Gastrocnemius medialis (tissue), 4 donors: ENCODE data around the gene NEDD4L.

Experiments
- POLR2A ChIP-seq, 2 donors: fragments of 450-650 bp; IDR thresholded peaks; one replicate each; pipeline ENCODE4 v1.6.1; 2017; ENCODE audit warnings: antibody characterized with exemption in 2 of 2, mild to moderate bottlenecking in 2 of 2, moderate library complexity in 2 of 2
- TF ChIP-seq, protein P1 (sequence below), 5 experiments: fragments of 450-650 bp in 3 of 5; fragments of 200-600 bp in 2 of 5; sonication (generic) in 2 of 5; IDR thresholded peaks in 4 of 5; conservative IDR thresholded peaks in 1 of 5; 1 replicate in 4 of 5; 2 replicates in 1 of 5; pipeline ENCODE4 v1.5.1; 2016 to 2019; ENCODE audit warnings: antibody characterized with exemption in 5 of 5, mild to moderate bottlenecking in 3 of 5, moderate library complexity in 3 of 5

- TF ChIP-seq, protein P1, sequence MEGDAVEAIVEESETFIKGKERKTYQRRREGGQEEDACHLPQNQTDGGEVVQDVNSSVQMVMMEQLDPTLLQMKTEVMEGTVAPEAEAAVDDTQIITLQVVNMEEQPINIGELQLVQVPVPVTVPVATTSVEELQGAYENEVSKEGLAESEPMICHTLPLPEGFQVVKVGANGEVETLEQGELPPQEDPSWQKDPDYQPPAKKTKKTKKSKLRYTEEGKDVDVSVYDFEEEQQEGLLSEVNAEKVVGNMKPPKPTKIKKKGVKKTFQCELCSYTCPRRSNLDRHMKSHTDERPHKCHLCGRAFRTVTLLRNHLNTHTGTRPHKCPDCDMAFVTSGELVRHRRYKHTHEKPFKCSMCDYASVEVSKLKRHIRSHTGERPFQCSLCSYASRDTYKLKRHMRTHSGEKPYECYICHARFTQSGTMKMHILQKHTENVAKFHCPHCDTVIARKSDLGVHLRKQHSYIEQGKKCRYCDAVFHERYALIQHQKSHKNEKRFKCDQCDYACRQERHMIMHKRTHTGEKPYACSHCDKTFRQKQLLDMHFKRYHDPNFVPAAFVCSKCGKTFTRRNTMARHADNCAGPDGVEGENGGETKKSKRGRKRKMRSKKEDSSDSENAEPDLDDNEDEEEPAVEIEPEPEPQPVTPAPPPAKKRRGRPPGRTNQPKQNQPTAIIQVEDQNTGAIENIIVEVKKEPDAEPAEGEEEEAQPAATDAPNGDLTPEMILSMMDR (IDR thresholded peaks at IDR 0.05 in 4 of 5, conservative IDR thresholded peaks at IDR 0.05 in 1 of 5), result no peak
- TF ChIP-seq POLR2A (IDR thresholded peaks at IDR 0.05), result no peak
Measured at GRCh38 chr18:58020567-58021107, 23.4 kb upstream of the NEDD4L start.
